H9 (cell line): ENCODE results near the gene BRCA2. TPM values are rescaled to one million over a fixed set of nuclear protein-coding genes. Genes with fewer than 3 reads are reported as not detected.

Experiments used
- DNase-seq: peaks from one replicate; pipeline ENCODE4 v3.0.0-alpha.2; 2017
- H2AFZ ChIP-seq: one replicate; pipeline ENCODE4 v1.6.1; 2013; ENCODE audit warnings: mild to moderate bottlenecking, low read length, control low read depth, moderate library complexity
- H2AK5ac ChIP-seq: 2 replicates; pipeline ENCODE4 v1.6.1; 2013; ENCODE audit warnings: low read length, control low read depth, mixed read lengths; ENCODE audit not compliant: insufficient read length
- H2BK120ac ChIP-seq: one replicate; pipeline ENCODE4 v1.6.1; 2013; ENCODE audit warnings: low read depth, mild to moderate bottlenecking, low read length, control low read depth, inconsistent platforms; ENCODE audit not compliant: poor library complexity, severe bottlenecking
- H2BK12ac ChIP-seq: 2 replicates; pipeline ENCODE4 v1.6.1; 2013; ENCODE audit warnings: low read length, control low read depth, mixed read lengths, low read depth; ENCODE audit not compliant: insufficient read length
- H2BK15ac ChIP-seq: 2 replicates; pipeline ENCODE4 v1.6.1; 2013; ENCODE audit warnings: low read depth, low read length, control low read depth
- H2BK20ac ChIP-seq: one replicate; pipeline ENCODE4 v1.6.1; 2013; ENCODE audit warnings: low read depth, mild to moderate bottlenecking, low read length, control low read depth, inconsistent platforms; ENCODE audit not compliant: poor library complexity, severe bottlenecking
- H2BK5ac ChIP-seq: 2 replicates; pipeline ENCODE4 v1.6.1; 2013; ENCODE audit warnings: low read length, control low read depth, mixed read lengths; ENCODE audit not compliant: insufficient read length
- H3K14ac ChIP-seq: 2 replicates; pipeline ENCODE4 v1.6.1; 2013; ENCODE audit warnings: low read length, control low read depth; ENCODE audit not compliant: insufficient read depth
- H3K18ac ChIP-seq: 2 replicates; pipeline ENCODE4 v1.6.1; 2013; ENCODE audit warnings: low read depth, mild to moderate bottlenecking, mixed read lengths, low read length, control low read depth; ENCODE audit not compliant: insufficient read length
- H3K23ac ChIP-seq: 2 replicates; pipeline ENCODE4 v1.6.1; 2013; ENCODE audit warnings: low read length, control low read depth, mixed read lengths, low read depth; ENCODE audit not compliant: insufficient read length
- H3K23me2 ChIP-seq: 2 replicates; pipeline ENCODE4 v1.6.1; 2013; ENCODE audit warnings: low read depth, mild to moderate bottlenecking, mixed read lengths, low read length, control low read depth; ENCODE audit not compliant: insufficient read length, poor library complexity, severe bottlenecking
- H3K27ac ChIP-seq: 2 replicates; pipeline ENCODE4 v1.5.1; 2013; ENCODE audit warnings: low read length, control low read depth, mixed read lengths, low read depth; ENCODE audit not compliant: insufficient read length
- H3K27me3 ChIP-seq: 2 replicates; pipeline ENCODE4 v1.6.1; 2013; ENCODE audit warnings: low read length, control low read depth, inconsistent platforms; ENCODE audit not compliant: insufficient read depth
- H3K4ac ChIP-seq: 2 replicates; pipeline ENCODE4 v1.6.1; 2013; ENCODE audit warnings: low read depth, mild to moderate bottlenecking, control low read depth, inconsistent platforms, low read length, moderate library complexity
- H3K4me1 ChIP-seq: 2 replicates; pipeline ENCODE4 v1.6.1; 2013; ENCODE audit warnings: low read length, control low read depth, inconsistent platforms; ENCODE audit not compliant: insufficient read depth
- H3K4me2 ChIP-seq: 2 replicates; pipeline ENCODE4 v1.6.1; 2013; ENCODE audit warnings: low read length, control low read depth, mixed read lengths; ENCODE audit not compliant: insufficient read length, insufficient read depth
- H3K56ac ChIP-seq: 2 replicates; pipeline ENCODE4 v1.6.1; 2013; ENCODE audit warnings: low read depth, mild to moderate bottlenecking, mixed read lengths, low read length, control low read depth; ENCODE audit not compliant: insufficient read length
- H3K79me1 ChIP-seq: 2 replicates; pipeline ENCODE4 v1.6.1; 2013; ENCODE audit warnings: low read depth, mild to moderate bottlenecking, moderate library complexity, low read length, control low read depth, inconsistent platforms; ENCODE audit not compliant: insufficient read depth, poor library complexity, severe bottlenecking
- H3K79me2 ChIP-seq: 2 replicates; pipeline ENCODE4 v1.6.1; 2013; ENCODE audit warnings: low read length, control low read depth, inconsistent platforms; ENCODE audit not compliant: insufficient read depth
- H3K9ac ChIP-seq: 2 replicates; pipeline ENCODE4 v1.6.1; 2013; ENCODE audit warnings: low read length, control low read depth, mixed read lengths; ENCODE audit not compliant: insufficient read length; ENCODE audit errors: extremely low read depth
- H3K9me3 ChIP-seq: one replicate; pipeline ENCODE4 v1.6.1; 2013; ENCODE audit warnings: low read depth, low read length, inconsistent platforms; ENCODE audit not compliant: control insufficient read depth
- H3T11ph ChIP-seq: one replicate; pipeline ENCODE4 v1.6.1; 2013; ENCODE audit warnings: mild to moderate bottlenecking, low read length, control low read depth, inconsistent platforms
- H4K20me1 ChIP-seq: one replicate; pipeline ENCODE4 v1.6.1; 2013; ENCODE audit not compliant: control insufficient read depth, insufficient read length, insufficient read depth
- H4K5ac ChIP-seq: 2 replicates; pipeline ENCODE4 v1.6.1; 2013; ENCODE audit warnings: low read depth, mild to moderate bottlenecking, mixed read lengths, low read length, control low read depth; ENCODE audit not compliant: insufficient read length
- H4K8ac ChIP-seq: replicated peaks from 2 replicates; pipeline ENCODE4 v1.6.1; 2013; ENCODE audit warnings: low read length, control low read depth, mixed read lengths, low read depth; ENCODE audit not compliant: insufficient read length
- H4K91ac ChIP-seq: 2 replicates; pipeline ENCODE4 v1.6.1; 2013; ENCODE audit warnings: low read depth, mild to moderate bottlenecking, moderate library complexity, mixed read lengths, low read length, control low read depth; ENCODE audit not compliant: insufficient read length
- H3K27ac Mint-ChIP-seq, 3 experiments: 2 replicates in 2 of 3; 3 replicates in 1 of 3; pipeline ENCODE4 v1.8.0; 2020 to 2021; ENCODE audit warnings: mixed read lengths in 3 of 3, mild to moderate bottlenecking in 1 of 3, moderate library complexity in 1 of 3
- H3K27me3 Mint-ChIP-seq: 2 replicates; pipeline ENCODE4 v1.8.0; 2021; ENCODE audit warnings: low read depth, mild to moderate bottlenecking, moderate library complexity, mixed read lengths
- H3K36me3 Mint-ChIP-seq, 3 experiments: 2 replicates in 2 of 3; 3 replicates in 1 of 3; pipeline ENCODE4 v1.8.0; 2020 to 2021; ENCODE audit warnings: low read depth in 3 of 3, mixed read lengths in 3 of 3; ENCODE audit not compliant: insufficient read depth in 1 of 3
- H3K4me1 Mint-ChIP-seq, 2 experiments: 2 replicates each; pipeline ENCODE4 v1.8.0; 2020; ENCODE audit warnings: mixed read lengths in 2 of 2
- H3K4me3 Mint-ChIP-seq, 2 experiments: 2 replicates in 1 of 2; 3 replicates in 1 of 2; pipeline ENCODE4 v1.8.0; 2020 to 2021; ENCODE audit warnings: mild to moderate bottlenecking in 2 of 2, mixed read lengths in 2 of 2, moderate library complexity in 1 of 2
- H3K9me3 Mint-ChIP-seq, 2 experiments: 2 replicates in 1 of 2; 3 replicates in 1 of 2; pipeline ENCODE4 v1.8.0; 2020; ENCODE audit warnings: mild to moderate bottlenecking in 2 of 2, mixed read lengths in 2 of 2, moderate library complexity in 1 of 2
- CTCF ChIP-seq: fragments of 200-600 bp; sonication (generic); conservative IDR thresholded peaks from 3 replicates; pipeline ENCODE4 v1.8.0; 2021; ENCODE audit warnings: antibody characterized with exemption, mild to moderate bottlenecking
- WGBS: extraction: QIAGEN DNeasy Blood & Tissue Kit; methylation state at CpG from one replicate; pipeline ENCODE4 v1.1.7; 2013; ENCODE audit warnings: missing lambda C conversion rate, low lambda C conversion rate, mixed read lengths; ENCODE audit not compliant: insufficient read length; ENCODE audit errors: extremely low coverage; 5-methylcytosine and 5-hydroxymethylcytosine counted together
- total RNA-seq: library from RNA; stranded (reverse); gene quantifications from 2 replicates; pipeline ENCODE4 v1.2.1, GENCODE V29; 2021

The BRCA2 gene
- total RNA-seq, 1 experiment from 2014 or later: 17.0 TPM

GRCh38 chr13:32272021-32272683, 43.2 kb upstream of the BRCA2 start:
- no peak overlapping the region for H2BK20ac ChIP-seq
- Mint-ChIP-seq H3K4me3 (no peak overlapping the region; a peak in 1 of 5 replicates), H3K36me3 (no peaks in the 10 kb centered on the region), H3K9me3 (no peaks in the 10 kb centered on the region), H3K4me1 (no peaks in the 10 kb centered on the region; a peak in 1 of 4 replicates), H3K27me3 (no peaks in the 10 kb centered on the region), H3K27ac (no peak overlapping the region; a peak in 1 of 7 replicates)
- H4K5ac ChIP-seq: no peak overlapping the region
- no peak overlapping the region for H2AK5ac ChIP-seq
- H2BK15ac ChIP-seq: no peak overlapping the region
- no peak overlapping the region for H4K8ac ChIP-seq
- no peaks in the 10 kb centered on the region for H4K20me1 ChIP-seq
- no peaks in the 10 kb centered on the region for H3K4me1 ChIP-seq
- H3K4me2 ChIP-seq: no peak overlapping the region
- H3T11ph ChIP-seq: no peak overlapping the region
- H3K23ac ChIP-seq: no peak overlapping the region
- no peak overlapping the region for H2BK120ac ChIP-seq
- H2AFZ ChIP-seq: no peak overlapping the region
- no peak overlapping the region for H4K91ac ChIP-seq
- WGBS: no CpG with 5 or more reads among the region's 4 CpGs
- DNase-seq: no peak
- H3K18ac ChIP-seq: no peak overlapping the region
- no peak overlapping the region for H2BK5ac ChIP-seq
- H2BK12ac ChIP-seq: no peak overlapping the region
- no peaks in the 10 kb centered on the region for H3K79me2 ChIP-seq
- no peaks in the 10 kb centered on the region for H3K23me2 ChIP-seq
- no peak for TF ChIP-seq CTCF
- H3K27me3 ChIP-seq: no peaks in the 10 kb centered on the region
- H3K4ac ChIP-seq: no peak overlapping the region
- no peaks in the 10 kb centered on the region for H3K9me3 ChIP-seq
- H3K14ac ChIP-seq: no peak overlapping the region
- H3K56ac ChIP-seq: no peak overlapping the region
- H3K79me1 ChIP-seq: no peaks in the 10 kb centered on the region
- H3K9ac ChIP-seq: no peak overlapping the region
- no peak overlapping the region for H3K27ac ChIP-seq
